PFSK-1 (cell line): ENCODE results near the gene VWA1.

Source experiments
- SIN3A ChIP-seq: IDR thresholded peaks from 2 replicates; pipeline ENCODE4 v1.6.1; 2012; ENCODE audit warnings: mild to moderate bottlenecking, low read length, moderate library complexity, borderline replicate concordance; ENCODE audit not compliant: insufficient read depth
- TAF1 ChIP-seq: IDR thresholded peaks from 2 replicates; pipeline ENCODE4 v1.6.1; 2012; ENCODE audit warnings: low read length, control low read depth, borderline replicate concordance; ENCODE audit not compliant: insufficient read depth

GRCh38 chr1:1433804-1434130, 1.7 kb upstream of the VWA1 start:
- TF ChIP-seq TAF1 (no peak), SIN3A (no peak)
